ENCODE results near the gene SMIM8.

SMIM8 gene

GRCh38 chr6:87336367-87336766, 14.0 kb downstream of the SMIM8 start:
- no peak for DNase-seq

DNA sequence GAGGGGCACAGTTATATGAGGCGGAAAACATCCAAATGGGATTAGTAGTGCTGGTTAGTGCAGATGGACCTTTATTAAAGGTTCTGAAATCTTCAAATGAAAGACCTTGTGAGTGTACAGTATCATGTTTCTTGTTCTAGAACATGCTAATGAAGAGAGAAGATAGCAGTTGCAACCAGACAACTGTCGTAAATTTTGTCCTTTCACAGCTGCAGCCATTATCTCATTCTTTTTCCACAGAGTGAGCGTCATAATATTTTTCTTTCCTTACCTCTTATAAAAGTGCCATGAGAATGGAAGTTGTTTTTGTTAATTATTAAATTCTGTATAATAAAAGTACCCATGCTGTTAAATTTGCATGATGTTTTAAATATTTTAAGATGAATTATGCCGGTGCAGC, 17.8 kb downstream of the SMIM8 start:
- DNase-seq: no peak

DNA sequence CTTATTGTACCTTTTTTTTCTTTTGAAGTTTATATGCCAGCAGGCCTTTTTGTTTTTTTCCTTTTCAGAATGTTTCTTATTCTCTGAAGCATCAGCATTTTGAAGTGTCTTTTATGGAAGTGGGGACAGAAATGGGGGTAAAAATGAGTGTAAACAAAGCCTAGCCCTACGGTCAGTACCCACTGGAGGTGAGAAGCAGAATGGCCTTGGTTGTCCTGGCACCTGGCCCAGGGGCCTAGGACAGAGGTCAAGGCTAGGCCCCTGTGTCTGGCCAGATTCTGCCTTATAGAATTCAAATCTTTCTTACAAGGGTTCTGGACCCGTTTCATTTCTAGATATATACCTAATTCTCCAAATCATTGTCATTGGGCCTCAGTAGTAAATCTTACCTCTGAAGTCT, 18.8 kb downstream of the SMIM8 start:
- no peak for DNase-seq

DNA sequence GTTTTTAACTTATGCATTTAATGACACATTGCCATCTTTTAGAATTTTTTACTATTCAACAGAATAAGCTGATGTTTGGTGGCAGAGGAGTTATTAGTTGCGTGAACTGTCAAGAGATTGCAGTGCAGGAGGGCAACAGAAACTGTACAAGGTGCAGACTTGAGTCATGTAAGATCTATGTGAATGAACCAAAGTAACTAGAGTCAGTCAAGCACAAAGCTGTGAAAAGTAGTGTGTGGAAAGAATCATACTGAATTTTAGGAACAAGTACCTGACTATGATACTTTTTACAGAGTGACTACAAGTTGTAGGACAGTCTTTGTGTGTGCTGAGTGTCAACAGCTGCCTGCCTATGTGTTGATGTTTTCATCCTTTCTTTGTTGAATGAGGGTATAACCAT, 19.5 kb downstream of the SMIM8 start:
- no peak for DNase-seq

- DNase-seq: no peak
Measured at GRCh38 chr6:87342829-87343228, 20.4 kb downstream of the SMIM8 start.

- DNase-seq: no peak
Measured at GRCh38 chr6:87344731-87345130, 22.3 kb downstream of the SMIM8 start, which contains the start of gene C6orf163. Gene C6orf163 (plus strand): TSS chr6:87344813. CDS start chr6:87345100, 287 bp downstream.

DNA sequence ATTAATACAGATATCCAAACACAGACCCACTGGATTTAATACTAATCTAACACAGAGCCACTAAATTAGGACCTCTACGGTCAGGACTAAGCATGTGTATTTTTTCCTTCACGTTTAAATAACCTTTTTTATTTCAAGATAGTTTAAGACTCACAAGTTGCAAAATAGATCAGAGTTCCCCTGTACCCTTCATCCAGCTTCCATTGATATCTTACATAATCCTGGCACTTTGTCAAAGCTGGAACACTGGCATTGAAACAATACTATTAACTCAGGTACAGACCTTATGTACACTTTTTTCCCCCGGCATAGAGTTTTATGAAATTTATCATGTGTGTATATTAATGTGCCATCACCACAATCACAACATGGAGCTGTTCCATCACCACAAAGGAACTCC, 24.3 kb downstream of the SMIM8 start:
- DNase-seq: no peak

DNA sequence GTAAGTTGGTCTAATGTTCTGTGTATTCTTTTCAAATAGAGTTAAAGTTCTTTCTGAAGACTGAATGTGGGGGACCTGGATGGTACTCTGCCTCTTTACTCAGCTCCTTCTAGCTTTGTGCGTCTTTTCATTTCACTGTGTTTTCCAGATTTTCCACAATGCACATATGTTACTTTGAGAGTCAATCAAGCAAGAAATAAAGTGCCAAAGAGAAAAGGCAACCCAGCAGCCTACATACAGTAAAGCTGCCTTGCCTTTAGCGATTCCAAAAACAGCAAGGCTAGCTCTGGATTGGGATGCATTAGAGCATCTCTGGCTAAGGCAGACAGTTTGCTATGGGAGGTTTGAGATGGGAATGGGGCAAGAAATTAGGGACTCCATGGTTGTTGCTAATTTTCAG, 27.5 kb downstream of the SMIM8 start:
- DNase-seq: no peak

DNA sequence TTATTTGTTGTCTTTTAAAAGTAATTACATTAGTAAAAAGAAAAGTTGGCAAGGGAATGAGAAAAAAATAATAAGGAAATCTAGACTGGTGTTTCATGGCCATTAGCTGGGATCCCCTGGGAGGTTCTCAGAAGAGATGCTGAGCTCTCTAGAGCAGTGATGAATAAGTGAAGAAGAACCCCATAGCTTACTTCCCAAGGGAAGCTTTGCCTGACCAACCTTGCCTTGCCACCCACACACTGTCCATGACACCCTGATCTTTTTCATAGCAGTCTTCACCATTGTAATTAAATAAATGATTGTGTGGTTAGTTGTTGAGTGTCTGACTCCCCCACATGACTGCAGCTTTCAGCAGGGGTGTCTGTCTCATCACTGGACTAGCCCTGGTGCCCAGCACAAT, 28.1 kb downstream of the SMIM8 start:
- no peak for DNase-seq

- no peak for DNase-seq
Measured at GRCh38 chr6:87351583-87351982, 29.2 kb downstream of the SMIM8 start.

GRCh38 chr6:87356181-87356580, 33.8 kb downstream of the SMIM8 start:
- no peak for DNase-seq

DNA sequence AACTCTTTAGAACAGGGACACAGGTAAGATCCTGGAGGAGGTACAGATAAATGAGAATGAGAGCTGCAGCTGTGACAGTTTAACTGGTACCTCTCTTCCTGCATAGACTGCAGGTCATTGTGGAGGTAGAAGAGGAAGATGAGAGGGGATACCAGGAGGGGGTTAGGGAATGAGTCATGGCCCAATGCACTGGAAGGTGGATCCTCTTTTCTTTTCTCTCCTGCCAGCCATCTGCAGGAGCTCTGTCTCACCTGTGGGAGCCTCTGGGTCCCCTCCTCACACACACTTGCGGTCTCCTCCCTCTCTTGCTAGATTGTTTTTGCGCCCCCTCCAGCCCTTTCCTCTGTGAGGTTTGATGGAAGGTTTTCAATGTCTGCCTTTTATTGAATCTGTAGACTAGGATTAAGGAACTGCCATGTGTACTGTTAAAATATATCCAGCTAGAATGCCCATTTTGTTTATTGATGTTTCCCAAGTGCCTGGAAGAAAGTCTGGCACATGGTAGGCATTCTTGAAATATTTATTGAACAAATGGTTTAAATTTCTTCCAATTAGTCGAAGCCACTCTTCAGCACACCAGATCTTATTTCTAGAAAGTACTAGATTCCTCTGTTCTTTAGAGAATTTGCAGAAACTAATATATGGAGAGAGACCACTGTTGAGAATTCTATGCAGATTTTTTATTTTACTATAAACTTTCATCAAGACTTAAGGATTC, 35.2 kb downstream of the SMIM8 start:
- DNase-seq: no peak

- no peak for DNase-seq
Measured at GRCh38 chr6:87364602-87365252, 42.3 kb downstream of the SMIM8 start.

GRCh38 chr6:87366072-87366827, 43.9 kb downstream of the SMIM8 start:
- DNase-seq: no peak

DNA sequence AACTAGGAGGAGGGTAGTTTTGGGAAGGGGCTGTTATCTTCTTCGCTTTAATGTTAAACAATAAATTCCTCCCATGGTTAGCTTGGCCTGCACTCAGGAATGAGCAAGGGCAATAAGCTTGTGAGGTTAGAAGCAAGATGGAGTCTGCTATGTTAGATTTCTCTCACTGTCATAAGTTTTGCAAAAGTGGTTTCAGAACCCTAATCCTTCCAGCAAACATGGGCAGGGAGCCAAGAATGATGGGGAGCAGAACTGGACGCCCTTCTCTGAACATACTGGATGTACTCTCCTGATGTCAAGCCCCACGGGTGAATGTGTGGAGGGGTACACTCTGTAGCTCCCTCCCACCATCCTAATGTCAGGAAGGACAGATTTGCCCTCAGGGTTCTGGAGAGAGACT, 44.5 kb downstream of the SMIM8 start:
- no peak for DNase-seq

DNA sequence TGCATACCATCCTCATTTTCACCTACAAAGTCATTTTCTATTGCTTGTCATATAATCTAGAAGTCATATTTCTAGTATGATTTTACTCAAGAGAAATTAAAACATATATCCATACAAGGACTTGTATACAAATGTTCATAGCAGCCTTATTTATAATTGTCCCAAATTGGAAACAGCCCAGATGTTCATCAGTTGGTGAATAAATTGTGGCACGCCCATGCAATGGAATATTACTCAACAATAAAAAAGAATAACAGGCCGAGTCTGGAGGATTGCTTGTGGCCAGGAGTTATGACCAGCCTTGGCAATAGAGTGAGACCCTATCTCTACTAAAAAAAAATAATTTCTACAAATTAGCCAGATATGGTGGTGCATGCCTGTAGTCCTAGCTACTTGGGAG, 51.0 kb downstream of the SMIM8 start:
- no peak for DNase-seq

DNA sequence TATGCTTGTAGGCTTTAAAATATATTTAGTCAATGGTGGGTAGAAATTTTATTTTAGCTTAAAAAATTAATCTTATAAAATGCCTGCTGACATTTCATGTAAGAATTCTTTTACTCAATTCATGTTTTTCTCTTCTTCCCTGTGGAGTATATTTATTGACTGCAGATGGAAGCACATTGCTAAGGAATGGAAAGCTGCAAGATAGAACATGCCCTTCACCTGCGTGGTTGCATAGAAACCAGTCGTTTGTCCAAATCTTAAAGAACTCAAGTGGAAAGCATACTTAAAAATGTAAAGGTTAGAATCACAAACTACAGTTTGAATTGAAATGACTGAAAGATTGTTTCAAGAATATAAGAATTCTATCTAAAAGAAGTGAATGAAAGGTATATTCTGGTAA, 52.9 kb downstream of the SMIM8 start:
- no peak for DNase-seq

GRCh38 chr6:87376643-87377042, 54.3 kb downstream of the SMIM8 start:
- no peak for DNase-seq

DNA sequence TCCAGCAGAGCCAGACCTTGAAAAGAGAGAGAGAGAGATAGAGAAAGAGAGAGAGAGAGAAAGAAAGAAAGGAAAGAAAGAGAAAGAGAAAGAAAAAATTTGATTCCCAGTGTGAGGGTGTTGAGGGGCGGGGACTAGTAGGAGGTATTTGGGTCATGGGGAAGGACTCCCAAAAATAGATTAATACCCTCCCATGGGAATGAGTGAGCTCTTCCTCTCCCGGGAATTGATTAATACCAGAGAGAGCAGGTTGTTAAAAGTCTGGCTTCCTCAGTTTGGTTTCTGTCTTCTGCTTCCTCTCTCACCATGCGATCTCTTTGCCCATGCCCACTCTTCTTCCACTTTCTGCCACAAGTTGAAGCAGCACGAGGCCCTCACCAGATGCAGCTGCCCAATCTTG, 56.6 kb downstream of the SMIM8 start:
- DNase-seq: no peak

DNA sequence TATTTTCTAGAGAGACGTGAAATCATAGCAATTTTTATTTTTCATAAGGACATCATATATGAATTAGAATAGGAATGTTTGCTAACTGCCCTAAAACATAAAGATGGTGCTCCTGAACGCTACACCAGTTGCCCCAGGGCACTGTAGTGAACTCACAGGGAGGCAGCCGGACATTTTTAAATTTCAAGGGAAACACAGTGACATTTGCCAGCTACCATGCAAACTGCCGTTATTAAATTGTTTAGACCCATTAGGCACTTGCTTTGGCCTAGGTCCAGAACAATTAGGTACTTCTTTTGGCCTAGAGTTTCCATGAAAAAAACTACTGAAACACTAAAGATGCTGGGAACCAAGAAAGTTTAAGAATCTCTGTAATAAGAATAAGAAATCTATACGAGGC, 60.5 kb downstream of the SMIM8 start:
- no peak for DNase-seq

DNA sequence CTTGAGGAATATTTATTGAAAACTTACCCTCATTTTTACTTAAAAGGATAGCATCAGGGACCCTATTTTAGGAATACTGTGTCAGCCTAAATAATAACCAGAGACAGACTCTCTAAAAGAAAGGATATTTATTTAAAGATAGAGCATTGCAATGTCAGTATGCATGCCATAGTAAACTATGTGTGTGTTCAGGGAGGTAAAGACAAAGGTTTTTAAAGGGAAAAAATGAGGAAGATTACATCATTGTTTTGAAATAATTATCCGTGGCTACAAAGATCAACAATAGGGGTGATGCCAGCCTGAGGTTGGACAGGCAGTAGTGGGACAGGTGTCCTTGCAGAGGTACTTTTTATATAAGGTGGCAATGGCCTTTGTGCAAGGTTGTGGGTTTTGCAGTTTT, 61.6 kb downstream of the SMIM8 start:
- DNase-seq: no peak

GRCh38 chr6:87384449-87384848, 62.1 kb downstream of the SMIM8 start:
- no peak for DNase-seq

- no peak for DNase-seq
Measured at GRCh38 chr6:87391334-87391733, 68.9 kb downstream of the SMIM8 start.

Data from NCI-H1417 treated with DMSO at 0.1 percent for 48 hours (cell line).